Right kidney (tissue), 1 donor: Measurements from ENCODE around the gene TTYH2.

Experiments
- DNase-seq: peaks from one replicate; pipeline ENCODE4 v3.0.0-alpha.2; 2016

TTYH2 gene

GRCh38 chr17:74194682-74195081, 18.7 kb upstream of the TTYH2 start:
- no peak for DNase-seq

DNA sequence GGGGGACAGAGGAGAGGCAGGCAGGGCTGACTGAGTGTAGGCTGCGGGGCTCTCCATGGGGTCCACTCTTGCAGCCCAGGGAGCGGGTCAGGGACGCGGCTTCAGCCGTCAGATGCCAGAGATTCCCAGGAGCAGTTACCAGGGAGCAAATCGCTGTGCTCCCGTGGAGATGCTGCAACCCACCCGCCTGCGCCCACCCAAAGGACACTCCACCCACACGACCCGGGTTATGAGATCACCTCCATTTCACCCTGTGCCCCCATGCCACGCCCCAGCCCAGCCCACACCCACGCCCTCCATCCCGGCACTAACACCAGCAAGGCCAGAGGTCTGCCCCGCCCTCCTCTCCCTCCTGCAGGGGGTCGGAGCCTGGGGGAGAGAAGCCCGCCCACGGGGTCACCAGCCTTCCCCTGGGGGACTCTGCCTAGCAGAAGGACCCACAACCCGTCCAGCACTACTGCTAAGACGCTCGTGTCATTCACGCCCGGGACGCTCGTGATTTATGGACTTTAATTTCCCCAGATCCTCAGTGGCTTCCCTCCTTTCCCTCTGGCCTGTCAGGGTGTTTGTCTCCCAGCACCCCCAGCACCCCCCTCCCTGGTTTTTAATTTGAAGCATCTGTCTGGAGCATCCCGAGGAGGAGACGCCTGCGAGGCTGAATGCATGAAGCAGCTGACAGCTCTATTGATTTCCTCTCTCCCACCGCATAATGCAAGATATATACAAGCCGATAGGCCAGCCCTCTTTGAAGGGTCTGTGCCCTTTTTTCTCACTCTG, 16.6 kb upstream of the TTYH2 start:
- no peak for DNase-seq

DNA sequence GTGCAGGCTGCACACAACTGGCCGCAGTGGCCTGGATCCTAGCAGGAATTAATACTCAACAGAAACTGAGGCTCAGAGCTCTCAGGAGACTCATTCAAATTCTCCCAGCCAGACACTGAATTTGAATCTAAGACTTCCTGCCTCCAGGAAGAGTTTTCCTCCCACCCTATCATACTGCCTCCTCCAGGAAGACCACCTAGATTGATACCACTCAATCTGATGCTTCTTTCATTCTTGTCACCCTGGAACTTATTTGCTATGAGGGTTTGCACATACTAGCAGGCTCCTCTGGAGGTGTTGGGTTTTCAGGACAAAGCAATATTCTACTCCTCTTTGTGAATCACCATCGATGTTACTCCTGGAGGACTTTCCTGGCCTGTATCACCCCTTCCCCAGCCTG, 15.6 kb upstream of the TTYH2 start:
- no peak for DNase-seq

GRCh38 chr17:74198694-74199093, 14.7 kb upstream of the TTYH2 start:
- no peak for DNase-seq

GRCh38 chr17:74199306-74200092, 13.9 kb upstream of the TTYH2 start:
- DNase-seq = peak; percentile 69

DNA sequence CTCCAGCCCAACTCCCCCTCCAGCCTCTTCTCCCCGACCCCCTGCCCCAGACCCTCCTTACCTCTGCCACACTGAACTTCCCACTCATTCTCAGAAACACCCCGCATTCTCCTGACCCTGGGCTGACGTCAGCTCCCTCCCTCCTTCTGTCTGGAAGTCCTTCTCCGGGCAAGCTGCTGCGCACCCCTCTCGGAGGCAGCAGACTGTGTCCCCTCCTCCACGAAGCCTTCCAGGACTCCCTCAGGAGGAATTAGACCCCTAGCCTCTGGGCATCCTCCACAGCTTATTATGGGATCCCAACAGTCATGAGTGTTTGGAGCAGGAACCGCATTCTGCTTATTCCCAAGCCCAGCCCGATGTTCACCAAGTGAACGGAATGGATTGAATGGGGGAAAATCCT, 13.3 kb upstream of the TTYH2 start:
- DNase-seq = no peak

DNA sequence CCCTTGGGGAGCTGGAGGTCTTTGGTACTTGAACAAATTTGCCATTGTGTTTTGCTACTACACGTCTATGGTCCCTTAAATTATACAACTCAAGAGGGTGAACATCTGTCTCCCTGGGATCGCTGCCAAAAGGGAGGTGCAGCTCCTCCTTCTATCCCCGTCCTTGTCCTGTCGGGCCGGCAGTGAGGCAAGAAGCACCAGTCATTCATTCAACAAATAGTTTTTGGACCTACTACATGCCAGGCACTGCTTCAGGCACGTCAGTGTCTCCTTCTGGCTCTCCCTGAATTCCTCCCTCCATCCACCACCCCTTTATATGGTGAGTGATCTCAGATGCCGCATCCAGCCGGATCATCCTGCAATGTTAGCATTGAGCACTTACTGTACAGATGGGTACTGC, 12.1 kb upstream of the TTYH2 start:
- DNase-seq = no peak

DNA sequence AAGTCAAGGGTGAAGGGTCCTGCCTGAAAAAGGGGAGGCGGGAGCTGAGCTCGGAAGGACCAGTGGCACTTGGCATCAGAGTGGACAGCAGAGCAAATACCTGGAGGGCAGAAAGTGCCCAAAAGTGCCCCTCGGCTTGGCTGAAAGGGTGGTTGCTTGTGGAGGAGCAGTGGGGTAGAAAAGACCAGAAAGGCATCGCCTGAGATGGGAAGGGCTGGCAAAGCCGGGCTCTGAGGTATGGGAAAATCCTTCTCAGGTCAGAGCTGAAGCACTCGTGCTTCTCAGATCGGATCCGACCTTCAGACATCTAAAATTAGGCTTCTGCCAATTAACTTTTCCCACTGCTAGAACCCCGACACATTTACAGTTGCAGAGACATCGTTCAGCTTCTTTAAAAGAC, 11.4 kb upstream of the TTYH2 start:
- DNase-seq = no peak

DNA sequence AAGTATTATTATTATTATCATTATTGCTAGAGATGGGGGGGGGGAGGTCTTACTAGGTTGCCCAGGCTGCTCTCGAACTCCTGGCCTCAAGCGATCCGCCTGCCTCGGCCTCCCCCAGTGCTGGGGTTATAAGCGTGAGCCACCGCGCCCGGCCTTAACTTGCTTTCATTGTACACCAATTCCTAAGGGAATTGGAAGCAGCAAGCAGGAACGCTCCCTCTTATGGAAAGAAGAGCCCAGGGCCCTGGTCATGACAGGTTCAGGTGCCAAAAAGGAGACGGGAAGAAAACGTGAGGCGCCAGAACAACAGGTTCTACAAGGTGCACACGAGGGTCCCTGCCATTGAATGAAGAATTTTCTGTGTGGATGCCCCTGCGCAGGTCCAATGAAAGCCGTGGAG, 10.4 kb upstream of the TTYH2 start:
- no peak for DNase-seq

GRCh38 chr17:74203439-74204240, 9.7 kb upstream of the TTYH2 start, which contains the start of gene RPL38:
RPL38 (plus strand) TSS chr17:74203678; CDS start chr17:74203956, 278 bp downstream.
- DNase-seq = peak; percentile 78

DNA sequence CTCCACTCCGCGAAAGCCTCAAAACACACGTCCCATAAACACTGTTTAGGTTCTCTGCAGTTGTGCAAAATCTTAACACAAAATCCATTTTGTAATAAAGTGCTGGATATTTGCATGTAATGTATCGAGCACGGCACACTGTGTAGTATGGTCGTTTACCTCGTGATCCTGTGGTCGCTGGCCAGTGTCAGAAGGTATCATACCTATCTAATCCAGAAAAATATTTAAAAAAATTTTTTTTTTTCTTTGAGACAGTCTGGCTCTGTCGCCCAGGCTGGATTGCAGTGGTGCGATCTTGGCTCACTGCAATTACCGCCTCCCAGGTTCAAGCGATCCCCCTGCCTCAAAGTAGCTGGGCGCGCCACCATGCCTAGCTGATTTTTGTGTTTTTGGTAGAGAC, 8.9 kb upstream of the TTYH2 start:
- DNase-seq = no peak

GRCh38 chr17:74205274-74205673, 8.1 kb upstream of the TTYH2 start:
- DNase-seq = no peak

DNA sequence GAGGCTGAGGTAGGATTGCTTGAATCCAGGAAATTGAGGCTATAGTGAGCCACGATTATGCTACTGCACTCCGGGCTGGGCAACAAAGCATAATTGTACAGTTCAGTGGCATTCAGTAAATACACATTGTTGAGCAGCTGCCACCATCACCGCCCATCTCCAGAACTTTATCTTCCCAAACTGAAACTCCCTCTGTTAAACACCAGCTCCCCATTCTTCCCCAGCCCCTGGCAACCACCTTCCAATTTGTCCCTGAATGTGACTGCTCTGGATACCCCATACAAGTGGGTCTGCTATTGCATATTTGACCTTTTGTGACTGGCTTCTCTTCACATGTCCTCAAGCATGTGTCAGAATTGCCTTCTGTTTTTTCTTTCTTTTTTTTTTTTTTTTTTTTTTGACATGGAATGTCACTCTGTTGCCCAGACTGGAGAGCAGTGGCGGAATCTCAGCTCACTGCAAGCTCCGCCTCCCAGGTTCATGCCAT, 7.0 kb upstream of the TTYH2 start:
- DNase-seq = no peak

- peak; percentile 50 for DNase-seq
These were observed 2.9 kb upstream of the TTYH2 start for GRCh38 chr17:74210191-74211140.

DNA sequence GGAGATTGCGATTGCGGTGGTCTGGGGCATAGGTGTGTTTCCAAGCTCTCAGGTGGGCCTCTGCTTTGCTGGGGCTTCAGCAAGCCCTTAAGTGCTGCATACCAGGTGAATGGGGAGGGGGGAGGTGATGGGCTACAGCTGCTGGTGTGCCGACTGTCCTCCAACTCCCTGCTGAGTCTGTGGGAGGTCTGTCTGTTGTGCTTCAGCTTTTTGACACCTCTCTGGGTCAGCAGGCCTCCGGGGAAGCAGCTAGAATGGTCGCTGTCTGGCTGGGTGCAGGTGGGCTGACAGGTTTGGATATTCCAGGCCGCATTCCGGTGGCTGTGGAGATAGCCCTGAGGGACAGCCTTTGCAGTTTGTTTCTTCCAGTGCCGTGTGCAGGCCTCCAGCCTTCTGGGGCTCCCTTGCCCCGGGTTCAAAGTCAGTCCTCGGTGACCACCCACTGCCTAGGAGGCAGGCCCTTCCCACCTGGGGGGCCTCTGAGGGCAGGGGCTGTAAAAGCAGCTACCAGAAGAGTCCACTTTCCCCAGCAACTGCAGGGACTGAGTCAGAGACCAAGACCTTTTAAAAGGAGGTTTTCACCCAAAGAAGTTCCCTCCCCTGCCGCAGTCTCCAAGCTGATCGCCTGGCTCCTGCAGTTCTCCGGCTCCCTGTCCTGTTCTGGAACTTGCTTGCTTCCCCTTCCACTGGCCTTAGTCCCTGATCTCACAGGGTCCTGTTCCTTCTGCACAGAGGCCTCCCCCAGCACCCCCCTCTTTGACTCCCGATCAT, 2.0 kb upstream of the TTYH2 start:
- peak; percentile 40 for DNase-seq

DNA sequence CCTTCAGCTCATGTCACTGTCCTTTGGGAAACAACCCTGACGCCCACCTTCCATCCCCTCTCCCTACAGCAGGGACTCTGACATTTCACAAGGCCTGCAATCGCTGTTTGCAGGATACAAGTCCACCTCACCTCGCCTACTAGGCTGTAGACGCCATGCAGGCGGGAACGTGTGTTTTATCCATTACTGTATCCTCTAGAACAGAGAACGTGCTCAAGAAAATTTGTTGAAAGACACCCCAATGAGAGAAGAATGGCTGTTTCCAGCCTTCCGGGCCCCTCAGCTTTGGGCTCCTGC, 1.5 kb upstream of the TTYH2 start:
- DNase-seq = no peak

- DNase-seq = peak; percentile 45
These were observed 1.0 kb upstream of the TTYH2 start for GRCh38 chr17:74212209-74212912.

DNA sequence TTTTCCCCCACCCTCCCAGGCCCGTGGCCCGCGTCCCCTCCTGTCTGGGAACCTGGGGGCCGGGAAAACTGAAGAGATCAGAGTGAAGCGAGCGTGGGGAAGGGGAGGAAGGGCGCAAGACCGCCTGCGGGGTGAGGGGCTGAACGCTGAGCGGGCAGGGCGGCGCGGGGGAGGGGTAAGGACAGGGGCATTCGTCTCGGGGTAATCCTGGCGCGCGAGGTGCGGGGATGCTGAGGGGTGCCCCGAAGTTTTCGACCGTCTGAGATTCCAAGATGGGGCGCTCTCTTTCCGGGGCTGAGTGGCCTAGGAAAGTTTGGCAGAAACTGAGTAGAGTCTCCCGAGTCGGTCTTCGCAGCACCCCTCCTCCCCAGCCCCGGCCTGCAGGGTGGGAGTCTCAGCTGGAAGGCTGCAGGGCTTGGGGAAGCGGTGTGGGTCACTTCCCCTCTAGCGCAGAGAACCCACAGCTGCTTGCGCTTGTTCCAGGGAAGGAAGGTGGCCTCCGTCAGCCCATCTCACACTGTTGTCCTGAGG, 555 bp downstream of the TTYH2 start:
- peak; percentile 53 for DNase-seq

- DNase-seq = peak; percentile 26
These were observed 1.3 kb downstream of the TTYH2 start for GRCh38 chr17:74214484-74215341.
